ENCODE data around the gene PROCA1.

DNA sequence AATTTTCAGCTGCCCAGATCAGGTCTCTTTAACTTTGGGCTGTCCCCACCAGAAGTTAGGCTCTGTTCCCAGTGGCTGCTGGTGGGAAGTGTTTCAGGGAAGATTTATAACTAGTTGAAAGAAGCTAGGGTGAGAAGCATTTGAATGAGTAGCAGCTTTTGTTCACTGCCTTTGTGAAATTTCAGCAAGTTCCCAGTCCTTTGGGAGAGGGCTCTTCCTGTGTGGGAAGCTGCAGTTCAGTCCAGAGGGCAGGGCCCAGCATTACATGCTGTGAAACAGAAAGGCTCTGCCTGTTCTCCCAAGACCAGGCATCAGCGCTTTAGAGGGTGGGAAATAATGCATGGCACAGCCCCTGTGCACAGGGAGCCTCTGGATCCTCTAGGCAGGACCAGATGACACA lies 17.8 kb downstream of the PROCA1 start:
- TF ChIP-seq POLR2A (IDR thresholded peaks at IDR 0.05): no peak
- TF ChIP-seq, protein P1, sequence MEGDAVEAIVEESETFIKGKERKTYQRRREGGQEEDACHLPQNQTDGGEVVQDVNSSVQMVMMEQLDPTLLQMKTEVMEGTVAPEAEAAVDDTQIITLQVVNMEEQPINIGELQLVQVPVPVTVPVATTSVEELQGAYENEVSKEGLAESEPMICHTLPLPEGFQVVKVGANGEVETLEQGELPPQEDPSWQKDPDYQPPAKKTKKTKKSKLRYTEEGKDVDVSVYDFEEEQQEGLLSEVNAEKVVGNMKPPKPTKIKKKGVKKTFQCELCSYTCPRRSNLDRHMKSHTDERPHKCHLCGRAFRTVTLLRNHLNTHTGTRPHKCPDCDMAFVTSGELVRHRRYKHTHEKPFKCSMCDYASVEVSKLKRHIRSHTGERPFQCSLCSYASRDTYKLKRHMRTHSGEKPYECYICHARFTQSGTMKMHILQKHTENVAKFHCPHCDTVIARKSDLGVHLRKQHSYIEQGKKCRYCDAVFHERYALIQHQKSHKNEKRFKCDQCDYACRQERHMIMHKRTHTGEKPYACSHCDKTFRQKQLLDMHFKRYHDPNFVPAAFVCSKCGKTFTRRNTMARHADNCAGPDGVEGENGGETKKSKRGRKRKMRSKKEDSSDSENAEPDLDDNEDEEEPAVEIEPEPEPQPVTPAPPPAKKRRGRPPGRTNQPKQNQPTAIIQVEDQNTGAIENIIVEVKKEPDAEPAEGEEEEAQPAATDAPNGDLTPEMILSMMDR (IDR thresholded peaks at IDR 0.05): no peak

Measured in vagina (tissue), 2 donors.